ENCODE measurements around the gene KIAA1328.

DNA sequence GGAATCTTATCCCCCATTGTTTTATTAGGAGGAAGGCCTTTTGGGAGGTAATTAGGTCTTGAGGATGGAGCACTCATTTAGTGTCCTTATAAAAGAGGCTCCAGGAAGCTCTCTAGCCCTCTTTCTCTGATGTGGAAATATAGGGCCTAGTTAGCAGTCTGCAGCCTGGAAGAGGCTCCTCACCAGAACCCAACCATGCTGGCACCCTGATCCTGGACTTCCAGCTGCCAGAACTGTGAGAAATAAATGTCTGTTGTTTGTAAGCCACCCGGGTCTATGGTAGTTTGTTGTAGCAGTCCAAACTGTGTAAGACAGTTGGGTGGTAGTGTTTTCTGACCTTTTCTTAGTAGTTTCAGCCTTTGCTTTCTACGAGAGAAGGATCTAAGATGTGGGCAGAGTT is 100.7 kb downstream of the KIAA1328 start:
- TF ChIP-seq, protein P1, sequence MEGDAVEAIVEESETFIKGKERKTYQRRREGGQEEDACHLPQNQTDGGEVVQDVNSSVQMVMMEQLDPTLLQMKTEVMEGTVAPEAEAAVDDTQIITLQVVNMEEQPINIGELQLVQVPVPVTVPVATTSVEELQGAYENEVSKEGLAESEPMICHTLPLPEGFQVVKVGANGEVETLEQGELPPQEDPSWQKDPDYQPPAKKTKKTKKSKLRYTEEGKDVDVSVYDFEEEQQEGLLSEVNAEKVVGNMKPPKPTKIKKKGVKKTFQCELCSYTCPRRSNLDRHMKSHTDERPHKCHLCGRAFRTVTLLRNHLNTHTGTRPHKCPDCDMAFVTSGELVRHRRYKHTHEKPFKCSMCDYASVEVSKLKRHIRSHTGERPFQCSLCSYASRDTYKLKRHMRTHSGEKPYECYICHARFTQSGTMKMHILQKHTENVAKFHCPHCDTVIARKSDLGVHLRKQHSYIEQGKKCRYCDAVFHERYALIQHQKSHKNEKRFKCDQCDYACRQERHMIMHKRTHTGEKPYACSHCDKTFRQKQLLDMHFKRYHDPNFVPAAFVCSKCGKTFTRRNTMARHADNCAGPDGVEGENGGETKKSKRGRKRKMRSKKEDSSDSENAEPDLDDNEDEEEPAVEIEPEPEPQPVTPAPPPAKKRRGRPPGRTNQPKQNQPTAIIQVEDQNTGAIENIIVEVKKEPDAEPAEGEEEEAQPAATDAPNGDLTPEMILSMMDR (IDR thresholded peaks at IDR 0.05): no peak
- no peak for TF ChIP-seq EP300 (IDR thresholded peaks at IDR 0.05)

Data from tibial nerve (tissue), 4 donors.